ENCODE data around the gene SLC25A19. TPM values are rescaled to one million over a fixed set of nuclear protein-coding genes. Genes with fewer than 3 reads are reported as not detected.

The SLC25A19 gene
- total and polyA plus RNA-seq, 3 experiments from 2014 or later, result 15.5 to 126 (median 119) TPM

GRCh38 chr17:75271233-75271954 lies 17.8 kb downstream of the SLC25A19 start:
- ChIA-PET CTCF (interaction anchor here (0.6 to 4.6 kb wide), 29 partner anchors 10 to 798 kb away, joined by 3 to 76 read pairs (median 4); partner anchors contain the start of genes GGA3, GRB2, MRPL58 and MRPS7), POLR2A (interaction anchor here (0.5 to 3.9 kb wide), 19 partner anchors 10 to 398 kb away, joined by 3 to 79 read pairs (median 4); partner anchors contain the start of genes ARMC7, FDXR, GGA3 and GRB2)
- H3K27me3 ChIP-seq (ENCODE audit: insufficient read depth, low read length, poor library complexity, severe bottlenecking), result no peaks in the 10 kb centered on the region
- H3K36me3 Mint-ChIP-seq, result peaks cover 0 to 31% (median 5%) of the 10 kb centered on the region in 3 donors
- H3K4me3 Mint-ChIP-seq, result peak overlapping the region; percentile 77 to 92 (median 83)
- H3K27ac ChIP-seq (ENCODE audit: low read depth, low read length), result peak overlapping the region; percentile 89
- H3K4me1 Mint-ChIP-seq, result peaks cover 20 to 35% (median 23%) of the 10 kb centered on the region in 3 donors
- peak overlapping the region; percentile 72 for H3K4me3 ChIP-seq (ENCODE audit: low read length)
- H3K9me3 ChIP-seq (ENCODE audit: low read length), result no peaks in the 10 kb centered on the region
- peaks cover 0 to 2% (median 0%) of the 10 kb centered on the region in 5 donors for H3K9me3 Mint-ChIP-seq
- peak; percentile 83 to 92 (median 90) for DNase-seq
- peak overlapping the region; percentile 72 to 94 (median 90) for H3K27ac Mint-ChIP-seq
- peaks cover 0 to 1% of the 10 kb centered on the region in 2 donors for H3K27me3 Mint-ChIP-seq
- H3K36me3 ChIP-seq (ENCODE audit: insufficient read depth, low read length), result peaks cover 10% of the 10 kb centered on the region
- peaks cover 19% of the 10 kb centered on the region for H3K4me1 ChIP-seq (ENCODE audit: insufficient read depth, low read length)

- Mint-ChIP-seq H3K9me3 (peaks cover 0 to 2% (median 0%) of the 10 kb centered on the region in 5 donors), H3K4me3 (peak within 1 kb of the TSS; percentile 77 to 92 (median 84)), H3K36me3 (peaks cover 0 to 36% (median 5%) of the 10 kb centered on the region in 3 donors), H3K27ac (peak within 1 kb of the TSS; percentile 84 to 94 (median 92)), H3K27me3 (peaks cover 0 to 2% of the 10 kb centered on the region in 2 donors), H3K4me1 (peaks cover 20 to 35% (median 23%) of the 10 kb centered on the region in 3 donors)
- Histone ChIP-seq H3K36me3 (ENCODE audit: insufficient read depth, low read length) (peaks cover 15% of the 10 kb centered on the region), H3K4me1 (ENCODE audit: insufficient read depth, low read length) (peaks cover 19% of the 10 kb centered on the region), H3K27ac (ENCODE audit: low read depth, low read length) (peak within 1 kb of the TSS; percentile 89), H3K27me3 (ENCODE audit: insufficient read depth, low read length, poor library complexity, severe bottlenecking) (no peaks in the 10 kb centered on the region), H3K9me3 (ENCODE audit: low read length) (no peaks in the 10 kb centered on the region), H3K4me3 (ENCODE audit: low read length) (peak within 1 kb of the TSS; percentile 84)
- no peak for DNase-seq
- ChIA-PET CTCF (interaction anchor here (0.6 to 4.6 kb wide), 29 partner anchors 10 to 799 kb away, joined by 3 to 76 read pairs (median 4); partner anchors contain the start of genes GGA3, GRB2, MRPL58 and MRPS7), POLR2A (interaction anchor here (0.6 to 3.9 kb wide), 19 partner anchors 9 to 398 kb away, joined by 3 to 79 read pairs (median 4); partner anchors contain the start of genes ARMC7, FDXR, GGA3 and GRB2)
Observed at GRCh38 chr17:75270966-75271232, 18.3 kb downstream of the SLC25A19 start, which contains the start of gene MIF4GD. TSS of gene MIF4GD (minus strand) at chr17:75271231. CDS start at chr17:75270195, 1,036 bp downstream.

GRCh38 chr17:75270218-75270965 lies 18.8 kb downstream of the SLC25A19 start:
- peak overlapping the region; percentile 84 for H3K4me3 ChIP-seq (ENCODE audit: low read length)
- Mint-ChIP-seq H3K27ac (peak overlapping the region; percentile 63 to 94 (median 84)), H3K27me3 (peaks cover 0 to 2% of the 10 kb centered on the region in 2 donors), H3K36me3 (peaks cover 0 to 40% (median 4%) of the 10 kb centered on the region in 3 donors), H3K9me3 (peaks cover 0 to 2% (median 0%) of the 10 kb centered on the region in 5 donors), H3K4me1 (peaks cover 20 to 35% (median 23%) of the 10 kb centered on the region in 3 donors), H3K4me3 (peak overlapping the region; percentile 74 to 89 (median 82))
- peak overlapping the region; percentile 85 for H3K27ac ChIP-seq (ENCODE audit: low read depth, low read length)
- H3K4me1 ChIP-seq (ENCODE audit: insufficient read depth, low read length), result peaks cover 19% of the 10 kb centered on the region
- no peaks in the 10 kb centered on the region for H3K9me3 ChIP-seq (ENCODE audit: low read length)
- H3K36me3 ChIP-seq (ENCODE audit: insufficient read depth, low read length), result peaks cover 20% of the 10 kb centered on the region
- H3K27me3 ChIP-seq (ENCODE audit: insufficient read depth, low read length, poor library complexity, severe bottlenecking), result no peaks in the 10 kb centered on the region
- CTCF ChIA-PET, result interaction anchor here (0.6 to 4.6 kb wide), 31 partner anchors 9 to 799 kb away, joined by 3 to 76 read pairs (median 4); partner anchors contain the start of genes GGA3, GRB2, MRPL58 and MRPS7
- peak in 3 of 5 donors; percentile 27 to 64 (median 37) for DNase-seq
- POLR2A ChIA-PET, result interaction anchor here (0.8 to 3.9 kb wide), 17 partner anchors 9 to 397 kb away, joined by 3 to 79 read pairs (median 5); partner anchors contain the start of genes ARMC7, FDXR, GGA3 and GRB2

DNA sequence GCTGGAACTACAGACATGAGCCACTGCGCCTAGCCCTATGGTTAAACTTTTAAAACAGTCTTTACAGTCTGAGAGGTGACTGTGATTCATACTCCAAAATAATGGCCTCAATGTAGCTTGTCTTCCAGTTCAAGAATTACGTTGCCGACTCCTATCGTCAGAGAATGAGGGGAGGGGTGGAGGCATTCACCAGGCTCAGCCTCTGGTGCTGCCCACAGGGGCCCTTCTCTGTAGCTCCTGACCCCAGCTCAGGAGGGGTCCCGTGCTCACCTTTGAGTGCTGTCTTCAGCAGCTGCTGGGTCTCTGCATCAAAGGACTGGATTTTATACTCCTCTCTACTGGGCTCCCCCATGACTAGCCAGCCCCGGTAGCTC lies 19.4 kb downstream of the SLC25A19 start:
- ChIA-PET CTCF (interaction anchor here (0.8 to 4.6 kb wide), 13 partner anchors 9 to 478 kb away, joined by 3 to 76 read pairs (median 6); partner anchors contain the start of genes GGA3, MRPL58, MRPS7 and SLC25A19), POLR2A (interaction anchor here (1.0 to 3.9 kb wide), 6 partner anchors 8 to 156 kb away, joined by 3 to 79 read pairs (median 6); partner anchors contain the start of genes GGA3, MRPS7, SLC25A19 and SUMO2)
- peaks cover 0 to 2% (median 0%) of the 10 kb centered on the region in 5 donors for H3K9me3 Mint-ChIP-seq
- Histone ChIP-seq H3K9me3 (ENCODE audit: low read length) (no peaks in the 10 kb centered on the region), H3K4me1 (ENCODE audit: insufficient read depth, low read length) (peaks cover 19% of the 10 kb centered on the region), H3K27ac (ENCODE audit: low read depth, low read length) (peak overlapping the region; percentile 85), H3K36me3 (ENCODE audit: insufficient read depth, low read length) (peaks cover 20% of the 10 kb centered on the region), H3K27me3 (ENCODE audit: insufficient read depth, low read length, poor library complexity, severe bottlenecking) (no peaks in the 10 kb centered on the region), H3K4me3 (ENCODE audit: low read length) (peak overlapping the region; percentile 84)
- H3K36me3 Mint-ChIP-seq, result peaks cover 0 to 40% (median 2%) of the 10 kb centered on the region in 3 donors
- peak overlapping the region; percentile 74 to 89 (median 82) for H3K4me3 Mint-ChIP-seq
- peaks cover 20 to 35% (median 21%) of the 10 kb centered on the region in 3 donors for H3K4me1 Mint-ChIP-seq
- DNase-seq, result no peak
- H3K27me3 Mint-ChIP-seq, result peaks cover 0 to 2% of the 10 kb centered on the region in 2 donors
- peak overlapping the region; percentile 8 to 94 (median 82) for H3K27ac Mint-ChIP-seq

- ChIA-PET CTCF (interaction anchor here (0.9 to 2.2 kb wide), 2 partner anchors 22 to 145 kb away, joined by 4 to 8 read pairs; partner anchors contain the start of gene SLC25A19), POLR2A (no interaction called here)
- peaks cover 22% of the 10 kb centered on the region for H3K4me1 ChIP-seq (ENCODE audit: insufficient read depth, low read length)
- H3K36me3 ChIP-seq (ENCODE audit: insufficient read depth, low read length), result peaks cover 25% of the 10 kb centered on the region
- no peaks in the 10 kb centered on the region for H3K9me3 ChIP-seq (ENCODE audit: low read length)
- peaks cover 0 to 3% of the 10 kb centered on the region in 2 donors for H3K27me3 Mint-ChIP-seq
- peak overlapping the region in 2 of 7 donors; percentile 26 to 64 for H3K4me3 Mint-ChIP-seq
- no peak overlapping the region for H3K4me3 ChIP-seq (ENCODE audit: low read length)
- peaks cover 0 to 44% (median 4%) of the 10 kb centered on the region in 3 donors for H3K36me3 Mint-ChIP-seq
- H3K9me3 Mint-ChIP-seq, result no peaks in the 10 kb centered on the region
- no peaks in the 10 kb centered on the region for H3K27me3 ChIP-seq (ENCODE audit: insufficient read depth, low read length, poor library complexity, severe bottlenecking)
- DNase-seq, result peak in 1 of 5 donors; percentile 26
- peak overlapping the region in 1 of 8 donors; percentile 80 for H3K27ac Mint-ChIP-seq
- no peak overlapping the region for H3K27ac ChIP-seq (ENCODE audit: low read depth, low read length)
- peaks cover 15 to 33% (median 17%) of the 10 kb centered on the region in 3 donors for H3K4me1 Mint-ChIP-seq
Observed at GRCh38 chr17:75267411-75268232, 21.6 kb downstream of the SLC25A19 start.

GRCh38 chr17:75267153-75267410 lies 22.2 kb downstream of the SLC25A19 start:
- no peak overlapping the region for H3K4me3 ChIP-seq (ENCODE audit: low read length)
- H3K27me3 Mint-ChIP-seq, result peaks cover 0 to 3% of the 10 kb centered on the region in 2 donors
- peak overlapping the region in 2 of 8 donors; percentile 35 to 80 for H3K27ac Mint-ChIP-seq
- peaks cover 25% of the 10 kb centered on the region for H3K36me3 ChIP-seq (ENCODE audit: insufficient read depth, low read length)
- H3K9me3 Mint-ChIP-seq, result no peaks in the 10 kb centered on the region
- POLR2A ChIA-PET, result no interaction called here
- H3K27me3 ChIP-seq (ENCODE audit: insufficient read depth, low read length, poor library complexity, severe bottlenecking), result no peaks in the 10 kb centered on the region
- DNase-seq, result peak in 1 of 5 donors; percentile 36
- peak overlapping the region in 1 of 7 donors; percentile 64 for H3K4me3 Mint-ChIP-seq
- H3K36me3 Mint-ChIP-seq, result peaks cover 0 to 48% (median 4%) of the 10 kb centered on the region in 3 donors
- peaks cover 20 to 33% (median 20%) of the 10 kb centered on the region in 3 donors for H3K4me1 Mint-ChIP-seq
- CTCF ChIA-PET, result interaction anchor here (0.9 to 2.2 kb wide), 2 partner anchors 22 to 145 kb away, joined by 4 to 8 read pairs; partner anchors contain the start of gene SLC25A19
- peaks cover 22% of the 10 kb centered on the region for H3K4me1 ChIP-seq (ENCODE audit: insufficient read depth, low read length)
- no peaks in the 10 kb centered on the region for H3K9me3 ChIP-seq (ENCODE audit: low read length)
- H3K27ac ChIP-seq (ENCODE audit: low read depth, low read length), result no peak overlapping the region
